Lower leg skin (tissue), 4 donors: ENCODE results near the gene DCAF8. TPM values are rescaled to one million over a fixed set of nuclear protein-coding genes. Genes with fewer than 3 reads are reported as not detected.

Experiments
- DNase-seq, 2 donors: peaks; one replicate each; pipeline ENCODE4 v3.0.0-alpha.2; 2019; ENCODE audit warnings: low spot score in 2 of 2
- H3K4me3 ChIP-seq: fragments of 200-600 bp; sonication (generic); 2 replicates; pipeline ENCODE4 v1.5.1; 2017; ENCODE audit warnings: mild to moderate bottlenecking, low read depth; ENCODE audit not compliant: poor library complexity, severe bottlenecking
- CTCF ChIP-seq, 3 donors: fragments of 450-650 bp; IDR thresholded peaks; one replicate each; pipeline ENCODE4 v1.5.1; 2016; ENCODE audit warnings: antibody characterized with exemption in 3 of 3, mild to moderate bottlenecking in 3 of 3, moderate library complexity in 2 of 3
- POLR2A ChIP-seq, 2 donors: fragments of 450-650 bp; IDR thresholded peaks; one replicate each; pipeline ENCODE4 v1.6.1; 2016 to 2017; ENCODE audit warnings: antibody characterized with exemption in 2 of 2, mild to moderate bottlenecking in 1 of 2, moderate library complexity in 1 of 2
- WGBS, 2 donors: methylation state at CpG; one replicate each; pipeline ENCODE4 v1.1.5; 2018; 5-methylcytosine and 5-hydroxymethylcytosine counted together
- intact Hi-C: fragments of 100-400 bp; cut with DNase I; formaldehyde crosslinking; loops from one replicate; pipeline ENCODE4 v1.15.0; 2023; ENCODE audit warnings: low total_unique reads
- total RNA-seq, 4 donors: library from RNA; depleted of rRNA; stranded (reverse); fragments of >200 nt; gene quantifications; one replicate each; pipeline ENCODE4 v1.1.0, GENCODE V29; 2016

The DCAF8 gene
- total RNA-seq, 4 donors from 2014 or later, result 90.2 to 141 (median 97.9) TPM

- no peak for DNase-seq
- no peak overlapping the region for H3K4me3 ChIP-seq
- intact Hi-C loops, result no loop called here
- TF ChIP-seq CTCF (IDR thresholded peaks at IDR 0.05) (no peak), POLR2A (IDR thresholded peaks at IDR 0.05) (no peak)
- WGBS, 2 donors, result 86 to 88% methylated on average over 4 of the region's 4 CpGs
These were observed 35.3 kb downstream of the DCAF8 start for GRCh38 chr1:160227034-160227433.

DNA sequence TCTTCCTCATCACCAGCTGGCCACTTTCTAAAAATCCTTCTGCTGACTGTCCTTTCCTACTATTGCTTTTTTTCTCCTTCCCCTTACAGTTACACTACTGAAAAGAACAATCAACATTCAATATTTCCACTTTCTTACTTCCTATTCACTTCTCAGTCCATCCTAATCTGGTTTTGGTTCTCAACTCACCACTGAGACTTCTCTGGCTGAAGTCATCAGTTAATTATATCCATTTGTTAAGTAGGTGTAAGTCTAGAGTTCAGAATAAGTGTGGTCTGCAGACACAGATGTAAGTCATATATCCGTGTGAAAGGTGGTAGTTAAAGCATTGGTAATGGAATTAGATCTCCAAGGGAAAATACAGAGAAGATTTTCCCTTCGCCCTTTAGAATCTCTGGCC lies 35.7 kb downstream of the DCAF8 start:
- intact Hi-C loops, result no loop called here
- WGBS, 2 donors, result 86 to 94% methylated on average over 2 of the region's 2 CpGs

DNA sequence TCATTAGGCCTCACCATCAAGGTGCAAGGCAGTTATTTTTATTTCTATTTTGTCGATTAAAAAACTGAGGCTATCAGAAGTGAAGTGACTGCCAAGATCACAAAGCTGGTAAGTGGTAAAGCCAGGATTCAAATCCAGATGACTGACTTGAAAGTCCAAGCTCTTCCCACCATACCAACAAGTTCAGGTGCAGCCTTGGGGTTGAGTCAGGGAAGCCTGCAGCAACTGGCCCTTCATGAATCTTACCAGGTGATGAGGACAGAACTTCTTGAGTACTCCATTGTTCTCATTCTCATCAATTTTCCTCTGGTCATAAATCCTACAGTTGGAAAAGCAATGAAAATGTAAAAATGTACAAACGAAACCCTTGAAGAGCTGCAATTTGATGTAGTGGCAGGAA lies 37.0 kb downstream of the DCAF8 start:
- TF ChIP-seq POLR2A (IDR thresholded peaks at IDR 0.05) (no peak), CTCF (IDR thresholded peaks at IDR 0.05) (no peak)
- 74 to 87% methylated on average over 2 of the region's 2 CpGs for WGBS, 2 donors
- intact Hi-C loops, result no loop called here

More for the DNA sequence above, 35.7 kb downstream of the DCAF8 start:
- TF ChIP-seq POLR2A (IDR thresholded peaks at IDR 0.05), result no peak
- no peak for TF ChIP-seq CTCF (IDR thresholded peaks at IDR 0.05)
- no peak overlapping the region for H3K4me3 ChIP-seq
- no peak for DNase-seq

GRCh38 chr1:160224606-160225005 lies 37.7 kb downstream of the DCAF8 start:
- TF ChIP-seq CTCF (IDR thresholded peaks at IDR 0.05) (no peak), POLR2A (IDR thresholded peaks at IDR 0.05) (no peak)
- DNase-seq, result no peak
- no peak overlapping the region for H3K4me3 ChIP-seq
- 72 to 79% methylated on average over 2 of the region's 2 CpGs for WGBS, 2 donors
- intact Hi-C loops, result no loop called here

More for the DNA sequence above, 37.0 kb downstream of the DCAF8 start:
- DNase-seq, result no peak
- no peak overlapping the region for H3K4me3 ChIP-seq

DNA sequence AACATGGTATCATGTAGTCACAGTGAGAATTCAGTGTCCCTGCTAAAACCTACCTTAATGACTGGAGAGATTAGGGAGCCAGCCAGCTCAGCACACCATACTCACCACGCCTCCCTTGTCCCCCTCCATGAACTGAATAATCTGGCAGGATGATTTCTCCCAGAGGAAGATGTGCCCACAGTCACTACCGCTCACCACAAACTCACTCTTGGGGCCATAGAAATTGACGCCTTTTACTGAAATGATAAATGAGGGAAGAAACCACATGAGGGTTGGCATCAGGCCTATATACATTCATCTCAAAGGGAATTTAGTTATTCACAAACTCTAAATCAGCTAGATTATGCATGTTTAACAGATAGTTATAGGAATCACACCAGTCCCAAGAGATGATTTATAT lies 39.8 kb downstream of the DCAF8 start:
- no peak for DNase-seq
- intact Hi-C loops, result no loop called here
- no peak overlapping the region for H3K4me3 ChIP-seq
- no peak for TF ChIP-seq POLR2A (IDR thresholded peaks at IDR 0.05)
- no peak for TF ChIP-seq CTCF (IDR thresholded peaks at IDR 0.05)
- WGBS, 2 donors, result 75 to 79% methylated on average over 3 of the region's 3 CpGs

DNA sequence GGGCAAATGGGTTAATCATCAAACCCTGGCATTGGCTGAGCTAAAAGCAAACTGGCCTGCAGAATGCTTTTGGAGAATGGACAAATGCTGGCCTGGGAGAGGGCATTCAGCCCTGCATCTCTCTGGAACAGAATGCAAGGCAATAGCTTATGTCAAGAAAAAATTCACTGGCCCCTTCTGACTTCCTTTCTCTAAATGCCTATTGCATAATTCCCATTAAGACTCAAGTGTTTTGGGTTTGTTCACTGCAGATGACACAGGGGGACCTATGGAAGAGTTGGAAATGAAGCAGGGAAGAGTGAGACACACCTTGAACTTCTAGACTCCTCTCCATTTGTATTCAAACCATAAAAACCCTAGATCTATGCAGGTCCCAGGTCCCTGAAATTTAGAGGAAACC lies 41.3 kb downstream of the DCAF8 start:
- H3K4me3 ChIP-seq, result no peak overlapping the region
- intact Hi-C loops, result no loop called here
- no peak for DNase-seq
- TF ChIP-seq CTCF (IDR thresholded peaks at IDR 0.05), result no peak
- no peak for TF ChIP-seq POLR2A (IDR thresholded peaks at IDR 0.05)
